CD4-positive, alpha-beta memory T cell (primary cell): ENCODE data around the gene SLC16A13. TPM values are rescaled to one million over a fixed set of nuclear protein-coding genes. Genes with fewer than 3 reads are reported as not detected.
"Not testable (repeated sequence)": the region's sequence is repeated elsewhere in the genome, so short reads cannot be mapped to it uniquely, and the experiment has no call there.

ENCODE experiments used
- CTCF ChIA-PET: fragments of 350-600 bp; sonication (Branson Sonifier 250); formaldehyde crosslinking; loops from one replicate; lab custom pipeline; 2021; ENCODE audit warnings: inconsistent platforms; ENCODE audit not compliant: partially characterized antibody; lab: Charles Lee
- POLR2A ChIA-PET: fragments of 350-600 bp; sonication (Branson Sonifier 250); formaldehyde crosslinking; loops from one replicate; lab custom pipeline; 2021; ENCODE audit not compliant: partially characterized antibody; lab: Charles Lee
- DNase-seq, 5 donors: peaks; one replicate each; pipeline versions ENCODE4 v3.0.0 to v3.0.0-alpha.2; 2020 to 2022; ENCODE audit warnings: mixed read lengths in 1 of 5
- H3K27ac ChIP-seq: one replicate; pipeline ENCODE4 v1.7.0; 2013; ENCODE audit warnings: low read depth, low read length
- H3K27me3 ChIP-seq: 2 replicates; pipeline ENCODE4 v1.7.0; 2013; ENCODE audit warnings: mild to moderate bottlenecking, low read length, moderate library complexity; ENCODE audit not compliant: insufficient read depth
- H3K36me3 ChIP-seq: 2 replicates; pipeline ENCODE4 v1.7.0; 2013; ENCODE audit warnings: mild to moderate bottlenecking, low read length, moderate library complexity; ENCODE audit not compliant: insufficient read depth
- H3K4me1 ChIP-seq: 2 replicates; pipeline ENCODE4 v1.7.0; 2013; ENCODE audit warnings: mild to moderate bottlenecking, low read length, moderate library complexity; ENCODE audit not compliant: insufficient read depth
- H3K4me3 ChIP-seq, 2 donors: one replicate each; pipeline ENCODE4 v1.7.0; 2013; ENCODE audit warnings: low read length in 2 of 2, mild to moderate bottlenecking in 1 of 2
- H3K9me3 ChIP-seq, 2 donors: one replicate each; pipeline ENCODE4 v1.7.0; 2013; ENCODE audit warnings: low read length in 2 of 2, control low read depth in 1 of 2; ENCODE audit not compliant: control insufficient read depth in 1 of 2
- H3K27ac Mint-ChIP-seq, 7 donors: one replicate each; pipeline ENCODE4 v1.8.0; 2020 to 2021; ENCODE audit warnings: mixed read lengths in 7 of 7, mild to moderate bottlenecking in 6 of 7, inconsistent platforms in 3 of 7, moderate library complexity in 3 of 7
- H3K27me3 Mint-ChIP-seq, 2 donors: one replicate each; pipeline ENCODE4 v1.8.0; 2020 to 2021; ENCODE audit warnings: mixed read lengths in 2 of 2
- H3K36me3 Mint-ChIP-seq, 2 donors: one replicate each; pipeline ENCODE4 v1.8.0; 2020 to 2021; ENCODE audit warnings: mixed read lengths in 2 of 2, inconsistent platforms in 1 of 2, mild to moderate bottlenecking in 1 of 2
- H3K4me1 Mint-ChIP-seq, 4 donors: one replicate each; pipeline ENCODE4 v1.8.0; 2020 to 2021; ENCODE audit warnings: mixed read lengths in 4 of 4, mild to moderate bottlenecking in 1 of 4
- H3K4me3 Mint-ChIP-seq, 8 donors: one replicate each; pipeline ENCODE4 v1.8.0; 2020 to 2021; ENCODE audit warnings: mixed read lengths in 8 of 8, mild to moderate bottlenecking in 7 of 8, moderate library complexity in 6 of 8, inconsistent platforms in 3 of 8
- H3K9me3 Mint-ChIP-seq, 8 donors: one replicate each; pipeline ENCODE4 v1.8.0; 2020 to 2021; ENCODE audit warnings: mixed read lengths in 8 of 8, mild to moderate bottlenecking in 5 of 8, inconsistent platforms in 3 of 8, moderate library complexity in 1 of 8
- intact Hi-C: fragments of 100-400 bp; cut with micrococcal nuclease; formaldehyde crosslinking; loops from one replicate; pipeline ENCODE4 v1.15.1; 2023
- polyA plus RNA-seq, 2 donors: library from polyadenylated mRNA; unstranded; fragments of 300-500 nt; fragmentation: Illumina TruSeq; gene quantifications; one replicate each; pipeline ENCODE4 v1.2.3, GENCODE V29; 2021
- total RNA-seq, 2 experiments: library from RNA; stranded (reverse); gene quantifications; one replicate each; pipeline ENCODE4 v1.2.3, GENCODE V29; 2021

The SLC16A13 gene
- total and polyA plus RNA-seq, 4 experiments from 2014 or later: 0.93 to 13.7 (median 7.4) TPM

- peaks cover 2% of the 10 kb centered on the region in 2 donors for H3K27me3 Mint-ChIP-seq
- Histone ChIP-seq H3K4me1 (peaks cover 47% of the 10 kb centered on the region), H3K4me3 (peak overlapping the region; percentile 67 to 84), H3K27ac (peak overlapping the region; percentile 76), H3K36me3 (no peaks in the 10 kb centered on the region), H3K27me3 (no peaks in the 10 kb centered on the region), H3K9me3 (no peaks in the 10 kb centered on the region)
- no peaks in the 10 kb centered on the region for H3K9me3 Mint-ChIP-seq
- H3K27ac Mint-ChIP-seq: peak overlapping the region; percentile 88 to 98 (median 95)
- peak; percentile 60 to 79 (median 74) for DNase-seq
- CTCF ChIA-PET: interaction anchor here (0.7 to 15.5 kb wide), 39 partner anchors 8 to 641 kb away, joined by 3 to 430 read pairs (median 5); partner anchors contain the start of genes ACADVL, ACAP1, ASGR1 and CTDNEP1
- no peaks in the 10 kb centered on the region for H3K36me3 Mint-ChIP-seq
- peaks cover 15 to 55% (median 27%) of the 10 kb centered on the region in 4 donors for H3K4me1 Mint-ChIP-seq
- POLR2A ChIA-PET: interaction anchor here (0.8 to 5.1 kb wide), 36 partner anchors 9 to 642 kb away, joined by 3 to 95 read pairs (median 5); partner anchors contain the start of genes ACADVL, ACAP1, CTDNEP1 and DLG4
- peak overlapping the region; percentile 83 to 94 (median 90) for H3K4me3 Mint-ChIP-seq
- intact Hi-C loops: loop anchor here (1.0 to 5.0 kb wide), 10 partner anchors 91 to 642 kb away; partner anchors contain the start of genes CTDNEP1, ELP5, KCTD11 and SLC2A4
Measured at GRCh38 chr17:7045492-7046126, 9.8 kb downstream of the SLC16A13 start.

GRCh38 chr17:7046127-7046724 is 10.4 kb downstream of the SLC16A13 start:
- peaks cover 47% of the 10 kb centered on the region for H3K4me1 ChIP-seq
- peak overlapping the region; percentile 76 for H3K27ac ChIP-seq
- H3K27me3 ChIP-seq: no peaks in the 10 kb centered on the region
- H3K9me3 ChIP-seq: no peaks in the 10 kb centered on the region
- peak overlapping the region; percentile 88 to 98 (median 95) for H3K27ac Mint-ChIP-seq
- ChIA-PET CTCF (interaction anchor here (0.6 to 15.5 kb wide), 37 partner anchors 9 to 641 kb away, joined by 3 to 430 read pairs (median 5); partner anchors contain the start of genes ACADVL, ACAP1, ASGR1 and CTDNEP1), POLR2A (interaction anchor here (0.8 to 5.1 kb wide), 37 partner anchors 10 to 641 kb away, joined by 3 to 95 read pairs (median 5); partner anchors contain the start of genes ACADVL, ACAP1, CTDNEP1 and DLG4)
- intact Hi-C loops: loop anchor here (1.0 to 5.0 kb wide), 9 partner anchors 90 to 641 kb away; partner anchors contain the start of genes CTDNEP1, ELP5, KCTD11 and SLC2A4
- H3K36me3 ChIP-seq: no peaks in the 10 kb centered on the region
- peak overlapping the region; percentile 67 to 84 for H3K4me3 ChIP-seq
- H3K4me1 Mint-ChIP-seq: peaks cover 15 to 53% (median 26%) of the 10 kb centered on the region in 4 donors
- DNase-seq: peak in 1 of 5 donors; percentile 44
- H3K9me3 Mint-ChIP-seq: no peaks in the 10 kb centered on the region
- H3K27me3 Mint-ChIP-seq: peaks cover 2% of the 10 kb centered on the region in 2 donors
- H3K36me3 Mint-ChIP-seq: no peaks in the 10 kb centered on the region
- H3K4me3 Mint-ChIP-seq: peak overlapping the region; percentile 83 to 94 (median 90)

GRCh38 chr17:7046725-7047397 is 11.0 kb downstream of the SLC16A13 start:
- Histone ChIP-seq H3K4me3 (peak overlapping the region; percentile 67 to 84), H3K4me1 (peaks cover 46% of the 10 kb centered on the region), H3K27ac (peak overlapping the region; percentile 76)
- H3K9me3 ChIP-seq, H3K9me3 Mint-ChIP-seq, H3K36me3 Mint-ChIP-seq, H3K27me3 Mint-ChIP-seq, H3K36me3 ChIP-seq, H3K27me3 ChIP-seq: not testable (repeated sequence)
- H3K27ac Mint-ChIP-seq: peak overlapping the region; percentile 88 to 98 (median 95)
- ChIA-PET POLR2A (interaction anchor here (0.8 to 5.1 kb wide), 23 partner anchors 11 to 640 kb away, joined by 3 to 95 read pairs (median 6); partner anchors contain the start of genes ACADVL, ACAP1, DLG4 and GABARAP), CTCF (interaction anchor here (0.6 to 15.5 kb wide), 27 partner anchors 8 to 640 kb away, joined by 3 to 430 read pairs (median 6); partner anchors contain the start of genes ACADVL, ACAP1, ASGR1 and DLG4)
- intact Hi-C loops: loop anchor here (1.0 to 5.0 kb wide), 9 partner anchors 89 to 640 kb away; partner anchors contain the start of genes CTDNEP1, ELP5, KCTD11 and SLC2A4
- DNase-seq: peak; percentile 78 to 96 (median 86)
- H3K4me3 Mint-ChIP-seq: peak overlapping the region; percentile 83 to 94 (median 90)
- H3K4me1 Mint-ChIP-seq: peaks cover 15 to 48% (median 23%) of the 10 kb centered on the region in 4 donors

GRCh38 chr17:7047566-7047965 is 11.8 kb downstream of the SLC16A13 start:
- H3K4me3 ChIP-seq: peak overlapping the region in 1 of 2 donors; percentile 67
- CTCF ChIA-PET: interaction anchor here (0.6 to 15.5 kb wide), 5 partner anchors 41 to 1078 kb away, joined by 3 to 430 read pairs (median 3); partner anchors contain the start of genes ACADVL and DLG4
- peaks cover 13 to 44% (median 21%) of the 10 kb centered on the region in 4 donors for H3K4me1 Mint-ChIP-seq
- no peak overlapping the region for H3K27ac ChIP-seq
- H3K9me3 ChIP-seq: no peaks in the 10 kb centered on the region
- H3K4me3 Mint-ChIP-seq: peak overlapping the region in 7 of 8 donors; percentile 68 to 94 (median 90)
- H3K36me3 ChIP-seq: no peaks in the 10 kb centered on the region
- DNase-seq: no peak
- peaks cover 39% of the 10 kb centered on the region for H3K4me1 ChIP-seq
- no peaks in the 10 kb centered on the region for H3K36me3 Mint-ChIP-seq
- POLR2A ChIA-PET: interaction anchor here (0.9 to 5.1 kb wide), 5 partner anchors 11 to 167 kb away, joined by 3 to 95 read pairs (median 10); partner anchors contain the start of genes RNASEK and SLC16A13
- H3K27ac Mint-ChIP-seq: peak overlapping the region; percentile 49 to 98 (median 94)
- intact Hi-C loops: loop anchor here (2.0 to 5.0 kb wide), 6 partner anchors 167 to 640 kb away; partner anchors contain the start of genes CTDNEP1, ELP5, SLC2A4 and TP53
- no peaks in the 10 kb centered on the region for H3K27me3 ChIP-seq
- no peaks in the 10 kb centered on the region for H3K9me3 Mint-ChIP-seq
- H3K27me3 Mint-ChIP-seq: peaks cover 0 to 2% of the 10 kb centered on the region in 2 donors

GRCh38 chr17:7048968-7049367 is 13.2 kb downstream of the SLC16A13 start:
- no peak overlapping the region for H3K4me3 ChIP-seq
- H3K27me3 ChIP-seq: no peaks in the 10 kb centered on the region
- no peak overlapping the region for H3K4me3 Mint-ChIP-seq
- POLR2A ChIA-PET: interaction anchor here (1.2 kb wide), 1 partner anchor 84 kb away, joined by 6 read pairs; no protein-coding TSS in a partner anchor
- intact Hi-C loops: loop anchor here (5.0 kb wide), 4 partner anchors 203 to 638 kb away; partner anchors contain the start of genes CTDNEP1, ELP5, SLC2A4 and TP53
- H3K27ac ChIP-seq: no peak overlapping the region
- peaks cover 12 to 34% (median 17%) of the 10 kb centered on the region in 4 donors for H3K4me1 Mint-ChIP-seq
- no peaks in the 10 kb centered on the region for H3K36me3 Mint-ChIP-seq
- H3K27ac Mint-ChIP-seq: peak overlapping the region in 4 of 7 donors; percentile 11 to 70 (median 33)
- H3K9me3 Mint-ChIP-seq: peaks cover 0 to under 1% (median 0%) of the 10 kb centered on the region in 8 donors
- H3K9me3 ChIP-seq: no peaks in the 10 kb centered on the region
- no peaks in the 10 kb centered on the region for H3K36me3 ChIP-seq
- no peak for DNase-seq
- peaks cover 25% of the 10 kb centered on the region for H3K4me1 ChIP-seq
- peaks cover 0 to 2% of the 10 kb centered on the region in 2 donors for H3K27me3 Mint-ChIP-seq
- CTCF ChIA-PET: interaction anchor here (1.2 to 15.5 kb wide), 3 partner anchors 89 to 247 kb away, joined by 6 to 430 read pairs (median 7); no protein-coding TSS in a partner anchor

GRCh38 chr17:7050583-7050982 is 14.8 kb downstream of the SLC16A13 start:
- H3K36me3 Mint-ChIP-seq, H3K27ac ChIP-seq, H3K36me3 ChIP-seq, H3K4me3 Mint-ChIP-seq, H3K9me3 ChIP-seq, H3K27me3 ChIP-seq, DNase-seq, intact Hi-C loops, H3K9me3 Mint-ChIP-seq, H3K27me3 Mint-ChIP-seq, H3K4me3 ChIP-seq, POLR2A ChIA-PET: not testable (repeated sequence)
- CTCF ChIA-PET: interaction anchor here (0.9 to 15.5 kb wide), 3 partner anchors 78 to 127 kb away, joined by 5 to 430 read pairs (median 7); no protein-coding TSS in a partner anchor
- peaks cover 12 to 26% (median 16%) of the 10 kb centered on the region in 4 donors for H3K4me1 Mint-ChIP-seq
- peak overlapping the region in 1 of 7 donors; percentile 25 for H3K27ac Mint-ChIP-seq
- peaks cover 20% of the 10 kb centered on the region for H3K4me1 ChIP-seq
